ENCODE data around the gene PRKAR2A.

The PRKAR2A gene

DNA sequence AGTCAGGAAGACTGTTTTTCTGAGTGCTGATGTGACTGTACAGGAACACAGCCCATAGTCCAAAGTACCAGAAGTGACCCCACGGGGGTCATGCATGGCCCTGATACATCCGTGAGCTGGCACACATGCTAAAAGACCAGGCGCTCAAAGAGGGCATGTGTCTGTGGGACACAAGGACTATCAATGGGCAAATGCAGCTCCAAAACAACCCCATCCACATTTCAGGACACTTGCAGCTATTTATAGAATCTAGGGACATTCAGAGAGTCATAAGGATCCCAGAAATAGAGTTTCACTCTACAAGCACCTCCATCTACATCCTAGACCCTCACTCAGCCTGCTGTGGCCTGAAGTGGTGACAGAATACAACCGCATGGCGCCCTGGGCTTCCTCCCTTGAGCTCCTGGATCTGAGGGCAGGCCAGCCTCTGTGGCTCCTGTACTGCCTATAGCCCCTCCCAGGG, 34.0 kb upstream of the PRKAR2A start:
- no peak for DNase-seq (ENCODE audit: low read depth)
- H3K4me3 ChIP-seq (ENCODE audit: low read depth, low read length), result no peak overlapping the region
- TF ChIP-seq, protein P1, sequence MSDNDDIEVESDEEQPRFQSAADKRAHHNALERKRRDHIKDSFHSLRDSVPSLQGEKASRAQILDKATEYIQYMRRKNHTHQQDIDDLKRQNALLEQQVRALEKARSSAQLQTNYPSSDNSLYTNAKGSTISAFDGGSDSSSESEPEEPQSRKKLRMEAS (IDR thresholded peaks at IDR 0.05; ENCODE audit: low read depth, low read length), result no peak
- TF ChIP-seq POLR2A (IDR thresholded peaks at IDR 0.05; ENCODE audit: extremely low read depth, insufficient read length) (no peak), MYC (IDR thresholded peaks at IDR 0.05; ENCODE audit: low read depth, low read length) (no peak)
- TF ChIP-seq, protein P2, sequence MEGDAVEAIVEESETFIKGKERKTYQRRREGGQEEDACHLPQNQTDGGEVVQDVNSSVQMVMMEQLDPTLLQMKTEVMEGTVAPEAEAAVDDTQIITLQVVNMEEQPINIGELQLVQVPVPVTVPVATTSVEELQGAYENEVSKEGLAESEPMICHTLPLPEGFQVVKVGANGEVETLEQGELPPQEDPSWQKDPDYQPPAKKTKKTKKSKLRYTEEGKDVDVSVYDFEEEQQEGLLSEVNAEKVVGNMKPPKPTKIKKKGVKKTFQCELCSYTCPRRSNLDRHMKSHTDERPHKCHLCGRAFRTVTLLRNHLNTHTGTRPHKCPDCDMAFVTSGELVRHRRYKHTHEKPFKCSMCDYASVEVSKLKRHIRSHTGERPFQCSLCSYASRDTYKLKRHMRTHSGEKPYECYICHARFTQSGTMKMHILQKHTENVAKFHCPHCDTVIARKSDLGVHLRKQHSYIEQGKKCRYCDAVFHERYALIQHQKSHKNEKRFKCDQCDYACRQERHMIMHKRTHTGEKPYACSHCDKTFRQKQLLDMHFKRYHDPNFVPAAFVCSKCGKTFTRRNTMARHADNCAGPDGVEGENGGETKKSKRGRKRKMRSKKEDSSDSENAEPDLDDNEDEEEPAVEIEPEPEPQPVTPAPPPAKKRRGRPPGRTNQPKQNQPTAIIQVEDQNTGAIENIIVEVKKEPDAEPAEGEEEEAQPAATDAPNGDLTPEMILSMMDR (IDR thresholded peaks at IDR 0.05; ENCODE audit: low read depth, low read length), result no peak

- no peak overlapping the region for H3K4me3 ChIP-seq (ENCODE audit: low read depth, low read length)
- TF ChIP-seq POLR2A (IDR thresholded peaks at IDR 0.05; ENCODE audit: extremely low read depth, insufficient read length), result no peak
- TF ChIP-seq, protein P1 (IDR thresholded peaks at IDR 0.05; ENCODE audit: low read depth, low read length), result no peak
- TF ChIP-seq MYC (IDR thresholded peaks at IDR 0.05; ENCODE audit: low read depth, low read length), result no peak
- TF ChIP-seq, protein P2 (IDR thresholded peaks at IDR 0.05; ENCODE audit: low read depth, low read length), result no peak
- DNase-seq (ENCODE audit: low read depth), result no peak
Observed at GRCh38 chr3:48881006-48881405, 33.3 kb upstream of the PRKAR2A start.

DNA sequence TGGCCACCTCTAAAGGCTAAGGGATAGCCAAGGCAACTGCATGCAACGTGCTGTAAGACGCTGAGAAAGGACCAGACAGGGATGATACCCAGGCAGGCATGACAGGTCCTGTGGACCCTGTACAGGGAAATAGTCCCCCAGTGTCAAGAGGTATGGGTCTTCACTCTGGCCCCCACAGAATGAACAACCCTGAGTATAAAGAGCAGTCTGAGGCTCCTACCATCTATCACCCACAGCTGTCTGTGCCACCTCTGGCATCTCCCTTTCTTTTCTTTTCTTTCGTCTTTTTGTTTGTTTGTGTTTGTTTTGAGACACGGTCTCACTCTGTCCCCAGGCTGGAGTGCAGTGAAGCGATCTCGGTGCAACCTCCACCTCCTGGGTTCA, 32.3 kb upstream of the PRKAR2A start:
- H3K4me3 ChIP-seq (ENCODE audit: low read depth, low read length), result no peak overlapping the region
- DNase-seq (ENCODE audit: low read depth), result no peak
- TF ChIP-seq, protein P1 (IDR thresholded peaks at IDR 0.05; ENCODE audit: low read depth, low read length), result no peak
- TF ChIP-seq, protein P2 (IDR thresholded peaks at IDR 0.05; ENCODE audit: low read depth, low read length), result no peak
- TF ChIP-seq POLR2A (IDR thresholded peaks at IDR 0.05; ENCODE audit: extremely low read depth, insufficient read length) (no peak), MYC (IDR thresholded peaks at IDR 0.05; ENCODE audit: low read depth, low read length) (no peak)

DNA sequence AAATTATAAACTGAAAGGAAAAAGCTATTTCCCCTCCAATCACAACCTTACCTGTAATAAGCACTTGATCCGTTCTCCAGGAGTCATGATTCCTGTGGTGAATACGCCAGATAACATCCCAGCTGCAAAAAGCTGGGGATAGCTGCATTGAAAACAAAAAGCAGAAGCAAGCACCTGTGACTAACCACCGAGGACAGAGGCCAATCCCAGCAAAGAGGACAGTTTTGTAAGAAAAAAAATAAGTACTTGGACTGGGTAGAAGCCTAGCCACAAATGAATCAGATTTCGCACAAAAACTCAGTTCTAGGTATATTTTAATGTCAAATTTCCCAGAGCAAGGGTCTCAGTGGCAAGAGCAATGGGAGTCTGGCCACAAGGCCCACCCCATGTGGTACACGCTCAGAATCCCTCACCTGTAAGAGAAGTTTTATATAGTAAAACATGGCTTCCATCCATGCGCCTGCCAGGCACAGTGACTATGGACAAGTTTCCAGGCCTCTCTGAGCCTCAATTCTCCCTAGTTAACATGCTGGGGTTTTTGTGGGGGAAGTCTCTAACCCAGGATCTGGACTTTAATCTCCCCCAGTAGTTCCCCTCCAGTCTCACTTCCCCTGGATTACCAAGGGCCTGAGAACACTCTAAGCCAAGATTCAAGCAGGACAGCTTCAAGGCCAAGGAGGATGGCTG, 31.8 kb upstream of the PRKAR2A start:
- no peak for DNase-seq (ENCODE audit: low read depth)
- TF ChIP-seq POLR2A (IDR thresholded peaks at IDR 0.05; ENCODE audit: extremely low read depth, insufficient read length) (no peak), MYC (IDR thresholded peaks at IDR 0.05; ENCODE audit: low read depth, low read length) (no peak)
- TF ChIP-seq, protein P1 (IDR thresholded peaks at IDR 0.05; ENCODE audit: low read depth, low read length), result no peak
- TF ChIP-seq, protein P2 (IDR thresholded peaks at IDR 0.05; ENCODE audit: low read depth, low read length), result no peak
- no peak overlapping the region for H3K4me3 ChIP-seq (ENCODE audit: low read depth, low read length)

- TF ChIP-seq, protein P2 (IDR thresholded peaks at IDR 0.05; ENCODE audit: low read depth, low read length), result no peak
- TF ChIP-seq, protein P1 (IDR thresholded peaks at IDR 0.05; ENCODE audit: low read depth, low read length), result no peak
- TF ChIP-seq POLR2A (IDR thresholded peaks at IDR 0.05; ENCODE audit: extremely low read depth, insufficient read length) (no peak), MYC (IDR thresholded peaks at IDR 0.05; ENCODE audit: low read depth, low read length) (no peak)
- DNase-seq (ENCODE audit: low read depth), result no peak
Observed at GRCh38 chr3:48877671-48878070, 30.0 kb upstream of the PRKAR2A start.

More at GRCh38 chr3:48877671-48878070, 30.0 kb upstream of the PRKAR2A start:
- H3K4me3 ChIP-seq (ENCODE audit: low read depth, low read length), result no peak overlapping the region
